Rectal smooth muscle tissue (tissue), 1 donor: ENCODE measurements around the gene OVOL2.
A peak's percentile ranks its signal among the peaks of the same experiment; 100 is the strongest.

Experiments used
- H3K27ac ChIP-seq: one replicate; pipeline ENCODE4 v1.7.0; 2013; ENCODE audit warnings: low read depth, low read length, inconsistent platforms
- H3K27me3 ChIP-seq: one replicate; pipeline ENCODE4 v1.7.0; 2013; ENCODE audit warnings: low read length; ENCODE audit not compliant: control insufficient read depth, insufficient read depth
- H3K36me3 ChIP-seq: one replicate; pipeline ENCODE4 v1.7.0; 2013; ENCODE audit warnings: low read length; ENCODE audit not compliant: control insufficient read depth, insufficient read depth
- H3K4me1 ChIP-seq: one replicate; pipeline ENCODE4 v1.7.0; 2013; ENCODE audit warnings: low read length; ENCODE audit not compliant: control insufficient read depth, insufficient read depth
- H3K4me3 ChIP-seq: one replicate; pipeline ENCODE4 v1.7.0; 2013; ENCODE audit warnings: low read length
- H3K9ac ChIP-seq: one replicate; pipeline ENCODE4 v1.7.0; 2013; ENCODE audit warnings: low read length

OVOL2 gene

DNA sequence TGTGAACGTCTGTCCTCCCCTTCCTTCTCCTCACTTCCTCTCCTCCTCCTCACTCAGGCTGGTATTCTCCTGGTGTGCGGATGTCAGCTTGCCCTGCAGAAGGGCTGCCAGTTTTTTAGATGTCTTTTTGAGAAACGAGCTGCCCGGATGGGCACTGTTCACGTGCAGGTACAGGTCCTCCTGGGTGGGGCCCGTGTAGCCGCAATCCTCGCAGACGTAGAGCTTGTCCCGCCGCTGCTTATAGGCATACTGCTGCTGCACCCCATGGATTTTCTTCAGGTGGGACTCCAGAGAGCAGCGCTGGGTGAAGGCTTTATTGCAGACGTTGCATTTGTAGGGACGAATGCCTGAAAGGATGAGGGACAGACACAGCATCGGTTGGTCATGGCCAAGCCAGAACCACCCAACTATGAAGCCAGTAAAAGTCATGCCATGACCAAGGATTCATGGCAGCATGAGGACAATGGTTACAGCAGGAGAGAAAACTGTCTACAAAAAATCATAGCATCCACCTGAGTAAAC lies 33.0 kb downstream of the OVOL2 start:
- Histone ChIP-seq H3K4me3 (no peak overlapping the region), H3K36me3 (no peaks in the 10 kb centered on the region), H3K4me1 (no peaks in the 10 kb centered on the region), H3K9ac (no peak overlapping the region), H3K27ac (no peak overlapping the region), H3K27me3 (no peaks in the 10 kb centered on the region)

DNA sequence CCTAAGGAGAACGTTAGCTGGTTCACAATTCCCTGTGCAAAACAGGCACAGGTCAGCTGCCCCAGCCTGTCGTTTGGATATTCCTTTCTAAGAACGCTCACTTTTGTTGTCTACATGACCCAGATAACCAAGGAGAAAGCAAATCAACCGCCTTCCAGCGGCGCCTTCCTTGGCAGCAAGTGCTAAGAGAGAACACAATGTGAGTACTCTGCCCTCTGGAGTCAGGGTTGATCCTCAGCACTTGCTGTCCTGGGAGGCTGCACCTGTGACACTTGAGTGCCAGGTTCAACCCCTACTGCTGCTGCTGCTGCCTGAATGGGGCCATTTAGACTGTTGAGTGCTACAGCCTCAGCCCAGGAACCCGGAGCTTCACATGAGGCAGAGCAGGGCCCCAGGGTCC lies 36.8 kb downstream of the OVOL2 start:
- Histone ChIP-seq H3K36me3 (no peaks in the 10 kb centered on the region), H3K4me3 (no peak overlapping the region), H3K27ac (no peak overlapping the region), H3K27me3 (no peaks in the 10 kb centered on the region), H3K9ac (no peak overlapping the region), H3K4me1 (no peaks in the 10 kb centered on the region)

DNA sequence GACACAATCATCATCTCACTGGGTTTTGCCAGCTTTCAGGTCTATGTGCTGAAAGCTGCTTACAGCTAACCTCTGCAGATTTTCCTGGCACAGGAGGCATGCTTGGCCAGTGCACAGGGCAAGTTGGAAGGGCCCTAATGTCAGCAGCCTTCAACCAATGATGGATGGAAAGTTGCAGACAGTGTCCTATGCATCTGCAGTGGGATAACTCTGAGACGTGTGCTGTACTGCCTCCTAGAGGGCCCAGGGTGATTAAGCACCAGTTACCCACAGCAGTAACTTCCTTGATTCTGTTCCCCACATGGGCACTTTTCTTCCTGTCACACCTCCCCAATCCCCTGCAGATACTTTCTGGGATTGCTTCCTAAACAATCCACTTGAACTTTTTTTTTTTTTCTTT lies 38.6 kb downstream of the OVOL2 start:
- Histone ChIP-seq H3K9ac (no peak overlapping the region), H3K27ac (no peak overlapping the region), H3K4me1 (no peaks in the 10 kb centered on the region), H3K27me3 (no peaks in the 10 kb centered on the region), H3K36me3 (no peaks in the 10 kb centered on the region), H3K4me3 (no peak overlapping the region)

DNA sequence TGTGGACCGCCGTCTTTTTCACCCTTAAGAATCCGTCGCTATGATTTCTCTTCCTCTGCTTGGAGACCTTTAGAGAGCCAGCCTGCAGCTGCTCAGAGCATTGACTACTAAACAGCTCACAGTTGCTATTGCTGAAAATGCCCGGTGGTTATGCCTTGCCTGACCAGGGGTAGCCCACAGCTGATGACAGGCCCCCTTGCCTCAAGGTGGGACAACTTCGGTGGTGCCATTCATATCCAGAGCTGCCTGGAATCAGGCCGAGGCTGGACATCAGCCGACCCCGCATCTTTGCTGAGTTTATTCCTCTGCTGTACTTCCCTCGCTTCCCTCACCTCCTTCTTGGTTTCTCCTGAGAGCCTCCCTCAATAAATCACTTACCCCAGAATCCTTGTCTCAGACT lies 39.6 kb downstream of the OVOL2 start:
- Histone ChIP-seq H3K27ac (no peak overlapping the region), H3K36me3 (no peaks in the 10 kb centered on the region), H3K27me3 (no peaks in the 10 kb centered on the region), H3K4me1 (no peaks in the 10 kb centered on the region), H3K4me3 (no peak overlapping the region), H3K9ac (no peak overlapping the region)

DNA sequence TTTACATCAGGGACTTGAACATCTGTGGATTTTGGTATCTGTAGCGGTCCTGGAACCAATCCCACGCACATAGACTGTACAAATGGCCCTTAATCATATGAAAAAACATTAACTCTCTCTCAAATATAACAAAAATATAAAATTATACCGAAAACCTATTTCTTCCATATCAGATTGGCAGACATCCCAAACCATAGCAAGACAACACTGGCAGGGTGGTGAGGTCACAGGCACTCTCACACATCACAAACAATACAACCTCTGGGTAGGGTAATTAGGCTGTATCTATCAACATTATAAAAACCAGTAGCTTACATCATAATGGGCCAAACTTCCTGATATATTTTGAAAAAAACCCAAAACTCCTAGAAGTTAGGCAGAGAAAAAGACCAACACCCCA lies 40.9 kb downstream of the OVOL2 start:
- Histone ChIP-seq H3K27ac (no peak overlapping the region), H3K36me3 (no peaks in the 10 kb centered on the region), H3K27me3 (no peaks in the 10 kb centered on the region), H3K4me1 (no peaks in the 10 kb centered on the region), H3K9ac (no peak overlapping the region), H3K4me3 (no peak overlapping the region)

DNA sequence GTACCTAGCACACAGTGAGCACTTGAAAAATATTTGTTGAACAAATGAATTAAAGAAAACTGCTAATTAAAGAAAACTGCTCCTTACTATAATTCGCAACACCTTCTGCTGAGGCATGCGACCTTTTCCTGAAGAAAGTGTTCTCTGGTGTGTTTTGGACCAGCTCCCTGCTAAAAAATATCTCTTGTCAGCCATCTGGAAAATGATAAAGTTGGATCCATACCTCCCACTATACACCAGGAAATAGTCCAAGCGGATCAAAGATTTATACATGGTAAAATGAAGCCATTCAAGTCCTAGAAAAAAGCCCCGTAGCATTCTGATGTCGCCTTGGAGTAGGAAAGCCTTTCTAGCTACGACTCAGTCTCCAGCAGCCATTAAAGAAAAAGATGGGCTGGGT lies 43.3 kb downstream of the OVOL2 start:
- Histone ChIP-seq H3K9ac (no peak overlapping the region), H3K27me3 (no peaks in the 10 kb centered on the region), H3K27ac (no peak overlapping the region), H3K36me3 (no peaks in the 10 kb centered on the region), H3K4me3 (no peak overlapping the region), H3K4me1 (no peaks in the 10 kb centered on the region)

DNA sequence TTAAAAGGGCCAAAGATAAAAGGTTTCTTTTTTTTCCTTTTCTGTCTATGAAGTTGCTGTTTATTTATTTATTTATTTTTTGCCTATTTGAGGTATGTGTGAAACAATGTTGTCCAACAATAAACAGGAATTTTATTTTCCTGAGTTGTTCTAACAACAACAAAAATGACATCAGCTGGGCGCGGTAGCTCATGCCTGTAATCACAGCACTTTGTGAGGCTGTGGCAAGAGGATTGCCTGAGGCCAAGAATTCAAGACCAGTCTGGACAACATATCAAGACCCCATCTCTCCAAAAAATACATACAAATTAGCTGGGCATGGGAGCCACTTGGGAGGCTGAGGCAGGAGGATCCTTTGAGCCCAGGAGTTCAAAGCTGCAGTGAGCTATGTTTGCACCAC lies 44.8 kb downstream of the OVOL2 start:
- Histone ChIP-seq H3K27me3 (no peaks in the 10 kb centered on the region), H3K9ac (no peak overlapping the region), H3K27ac (no peak overlapping the region), H3K36me3 (no peaks in the 10 kb centered on the region), H3K4me3 (no peak overlapping the region), H3K4me1 (peaks cover under 1% of the 10 kb centered on the region)

DNA sequence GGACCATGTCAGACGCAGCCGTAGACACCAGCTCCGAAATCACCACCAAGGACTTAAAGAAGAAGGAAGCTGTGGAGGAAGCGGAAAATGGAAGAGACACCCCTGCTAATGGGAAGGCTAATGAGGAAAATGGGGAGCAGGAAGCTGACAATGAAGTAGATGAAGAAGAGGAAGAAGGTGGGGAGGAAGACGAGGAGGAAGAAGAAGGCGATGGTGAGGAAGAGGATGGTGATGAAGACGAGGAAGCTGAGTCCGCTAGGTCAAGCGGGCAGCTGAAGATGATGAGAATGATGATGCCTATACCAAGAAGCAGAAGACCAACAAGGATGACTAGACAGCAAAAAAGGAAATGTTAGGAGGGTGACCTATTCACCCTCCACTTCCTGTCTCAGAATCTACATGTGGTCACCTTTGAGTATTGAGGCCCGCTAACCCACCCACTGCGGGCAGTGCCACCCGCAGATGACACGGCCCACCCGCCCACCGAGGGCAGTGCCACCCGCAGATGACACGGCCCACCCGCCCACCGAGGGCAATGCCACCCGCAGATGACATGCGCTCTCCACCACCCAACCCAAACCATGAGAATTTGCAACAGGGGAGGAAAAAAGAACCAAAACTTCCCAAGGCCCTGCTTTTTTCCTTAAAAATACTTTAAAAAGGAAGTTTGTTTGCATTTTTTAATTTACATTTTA lies 45.6 kb downstream of the OVOL2 start:
- Histone ChIP-seq H3K4me1 (peaks cover 8% of the 10 kb centered on the region), H3K4me3 (no peak overlapping the region), H3K27ac (no peak overlapping the region), H3K27me3 (no peaks in the 10 kb centered on the region), H3K36me3 (no peaks in the 10 kb centered on the region), H3K9ac (no peak overlapping the region)

DNA sequence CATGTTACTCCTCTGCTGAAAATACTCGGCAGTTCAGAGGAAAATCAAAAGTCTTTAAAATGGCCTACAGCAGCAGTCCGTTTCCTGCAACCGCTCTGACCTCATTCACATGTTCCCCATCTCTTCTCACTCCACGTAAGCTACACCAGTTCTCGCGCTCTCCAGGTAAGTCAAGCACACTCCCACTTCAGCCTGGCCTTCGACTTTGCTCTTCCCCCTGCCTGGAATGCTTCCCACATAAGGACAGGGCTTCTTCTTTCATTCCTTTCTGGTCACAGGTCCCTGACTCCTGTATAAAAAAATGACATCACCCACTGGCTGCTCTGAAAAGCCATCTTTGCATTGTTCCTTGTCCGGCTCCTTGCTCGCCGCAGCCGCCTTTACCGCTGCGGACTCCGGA lies 46.2 kb downstream of the OVOL2 start:
- Histone ChIP-seq H3K4me1 (peaks cover 8% of the 10 kb centered on the region), H3K9ac (no peak overlapping the region), H3K27me3 (no peaks in the 10 kb centered on the region), H3K36me3 (no peaks in the 10 kb centered on the region), H3K4me3 (no peak overlapping the region), H3K27ac (no peak overlapping the region)

DNA sequence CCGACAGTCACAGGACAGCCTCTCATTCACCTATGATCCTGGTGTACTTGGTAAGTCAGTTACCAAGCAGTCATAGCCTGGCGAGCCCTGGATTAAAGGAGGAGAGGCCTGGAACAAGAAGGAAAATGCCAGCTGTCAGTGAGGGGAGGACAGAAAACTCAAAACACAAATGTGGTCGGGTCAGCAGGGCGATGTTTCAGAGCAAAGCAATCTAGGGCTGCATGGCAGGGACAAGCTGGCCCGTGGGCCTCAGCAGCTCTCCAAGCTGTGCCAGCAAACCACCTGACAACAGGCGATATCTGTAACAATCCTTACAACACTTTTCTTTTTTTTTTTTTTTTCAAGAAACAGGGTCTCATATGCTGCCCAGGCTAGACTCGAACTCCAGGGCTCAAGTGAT lies 48.6 kb downstream of the OVOL2 start:
- Histone ChIP-seq H3K4me1 (peaks cover 8% of the 10 kb centered on the region), H3K27ac (no peak overlapping the region), H3K9ac (no peak overlapping the region), H3K4me3 (no peak overlapping the region), H3K36me3 (no peaks in the 10 kb centered on the region), H3K27me3 (no peaks in the 10 kb centered on the region)

DNA sequence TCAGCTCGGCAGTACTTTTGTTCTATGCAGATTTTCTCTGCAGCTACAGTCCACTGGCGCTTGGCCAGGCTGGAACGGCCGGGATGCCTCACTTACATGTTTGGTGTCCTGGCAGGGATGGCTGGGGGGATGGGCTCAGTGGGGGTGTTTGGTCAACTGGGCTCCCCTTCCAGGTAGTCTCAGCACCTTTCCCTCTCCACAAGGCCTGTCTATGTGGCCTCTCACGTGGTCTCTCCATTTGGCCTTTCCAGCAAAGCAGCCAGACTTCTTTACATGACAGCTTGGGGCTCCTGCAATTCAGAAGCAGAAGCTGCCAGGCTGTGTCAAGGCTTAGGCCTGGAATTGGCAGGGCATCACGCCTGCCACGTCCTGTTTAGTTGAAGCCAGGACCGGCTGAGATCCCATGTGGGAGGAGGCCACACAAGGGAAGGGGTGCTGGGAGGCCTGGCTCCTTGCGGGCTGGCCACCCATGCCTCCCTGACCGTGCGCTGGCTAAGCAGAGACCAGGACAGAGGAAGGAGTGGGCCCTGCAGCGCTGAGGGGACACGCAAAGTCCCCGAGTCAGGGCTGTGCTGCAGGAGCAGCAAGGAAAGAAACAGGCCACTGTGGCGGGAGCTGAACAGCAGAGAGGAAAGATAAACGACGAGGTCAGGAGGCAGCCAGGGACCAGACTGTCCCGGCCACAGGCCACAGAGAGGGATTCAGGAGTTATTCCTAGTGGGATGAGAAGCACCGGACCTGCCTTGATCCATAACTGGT lies 50.0 kb downstream of the OVOL2 start:
- Histone ChIP-seq H3K9ac (no peak overlapping the region), H3K27ac (peak overlapping the region; percentile 10)

DNA sequence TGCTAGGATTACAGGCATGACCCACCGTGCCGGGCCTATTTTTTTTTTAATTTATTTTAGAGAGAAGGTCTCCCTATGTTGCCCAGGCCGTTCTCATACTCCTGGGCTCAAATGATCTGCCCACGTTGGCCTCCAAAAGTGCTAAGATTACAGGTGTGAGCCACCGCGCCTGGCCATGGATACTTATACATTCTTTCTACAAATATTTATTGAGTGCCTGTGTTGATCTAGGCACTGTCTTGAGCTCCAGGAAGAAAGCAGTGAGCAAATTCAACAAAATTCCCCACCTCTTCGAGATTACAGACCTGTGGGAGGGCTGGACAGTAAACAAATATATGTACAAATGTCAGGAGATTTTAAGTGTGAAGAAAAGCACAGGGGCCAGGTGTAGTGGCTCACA lies 51.0 kb downstream of the OVOL2 start:
- Histone ChIP-seq H3K27me3 (no peaks in the 10 kb centered on the region), H3K4me1 (peaks cover 8% of the 10 kb centered on the region), H3K9ac (no peak overlapping the region), H3K4me3 (no peak overlapping the region), H3K36me3 (no peaks in the 10 kb centered on the region), H3K27ac (no peak overlapping the region)

More for the DNA sequence above, 50.0 kb downstream of the OVOL2 start:
- no peak overlapping the region for H3K4me3 ChIP-seq
- H3K27me3 ChIP-seq = no peaks in the 10 kb centered on the region
- peaks cover 8% of the 10 kb centered on the region for H3K4me1 ChIP-seq
- H3K36me3 ChIP-seq = no peaks in the 10 kb centered on the region

DNA sequence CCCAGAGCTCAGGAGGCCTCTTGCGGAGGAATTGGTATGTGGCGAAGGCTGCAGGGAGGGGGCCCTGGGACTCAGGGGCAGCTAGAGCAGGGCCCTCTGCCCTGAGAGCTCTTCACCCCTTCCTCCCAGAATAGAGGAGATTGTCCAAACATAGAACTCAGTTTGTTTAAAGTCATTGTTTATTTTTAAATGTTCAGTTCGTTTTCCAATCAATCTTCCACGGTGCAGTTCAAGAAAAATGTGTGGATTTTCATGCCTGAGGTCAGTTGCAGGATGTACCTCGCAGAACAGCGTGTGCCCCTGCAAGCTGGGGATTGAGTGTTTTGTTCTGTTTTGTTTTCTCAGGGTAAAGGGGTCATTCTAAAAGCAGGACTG lies 51.7 kb downstream of the OVOL2 start:
- Histone ChIP-seq H3K27ac (no peak overlapping the region), H3K4me1 (peaks cover 8% of the 10 kb centered on the region), H3K27me3 (no peaks in the 10 kb centered on the region), H3K9ac (no peak overlapping the region), H3K4me3 (no peak overlapping the region), H3K36me3 (no peaks in the 10 kb centered on the region)
